GM10266 (cell line): ENCODE measurements around the gene ERBB2.

Source experiments
- DNase-seq: peaks from one replicate; pipeline ENCODE4 v3.0.0; 2012; ENCODE audit errors: extremely low spot score
- CTCF ChIP-seq: IDR thresholded peaks from 2 replicates; pipeline ENCODE4 v1.5.1; 2012; ENCODE audit warnings: mild to moderate bottlenecking, low read depth; ENCODE audit not compliant: control insufficient read depth, insufficient read depth; ENCODE audit errors: missing control alignments

ERBB2 gene

GRCh38 chr17:39687101-39687545, 12.7 kb upstream of the ERBB2 start:
- no peak for DNase-seq
- TF ChIP-seq CTCF = no peak

GRCh38 chr17:39687546-39688474, 12.1 kb upstream of the ERBB2 start, which contains the start of gene PGAP3:
TSS of gene PGAP3 (minus strand) at chr17:39688057. CDS start at chr17:39688014, 43 bp downstream.
- no peak for TF ChIP-seq CTCF
- DNase-seq = peak; percentile 92

- no peak for TF ChIP-seq CTCF
- DNase-seq = no peak
Measured at GRCh38 chr17:39688475-39688835, 11.4 kb upstream of the ERBB2 start.

- TF ChIP-seq CTCF = no peak
- no peak for DNase-seq
Measured at GRCh38 chr17:39688945-39689344, 10.9 kb upstream of the ERBB2 start.

GRCh38 chr17:39694593-39694992, 5.3 kb upstream of the ERBB2 start:
- TF ChIP-seq CTCF = no peak
- no peak for DNase-seq

- TF ChIP-seq CTCF = no peak
- DNase-seq = no peak
Measured at GRCh38 chr17:39695089-39695474, 4.8 kb upstream of the ERBB2 start.

GRCh38 chr17:39696731-39697130, 3.1 kb upstream of the ERBB2 start:
- no peak for TF ChIP-seq CTCF
- no peak for DNase-seq
